ENCODE results near the gene TMEM143. TPM values are rescaled to one million over a fixed set of nuclear protein-coding genes. Genes with fewer than 3 reads are reported as not detected.

The TMEM143 gene
- total and polyA plus RNA-seq, 10 of the 15 experiments (the other 5 are each of a cell fraction or from before 2014, with no cell fraction given), result 1.5 to 19.5 (median 10.1) TPM

DNA sequence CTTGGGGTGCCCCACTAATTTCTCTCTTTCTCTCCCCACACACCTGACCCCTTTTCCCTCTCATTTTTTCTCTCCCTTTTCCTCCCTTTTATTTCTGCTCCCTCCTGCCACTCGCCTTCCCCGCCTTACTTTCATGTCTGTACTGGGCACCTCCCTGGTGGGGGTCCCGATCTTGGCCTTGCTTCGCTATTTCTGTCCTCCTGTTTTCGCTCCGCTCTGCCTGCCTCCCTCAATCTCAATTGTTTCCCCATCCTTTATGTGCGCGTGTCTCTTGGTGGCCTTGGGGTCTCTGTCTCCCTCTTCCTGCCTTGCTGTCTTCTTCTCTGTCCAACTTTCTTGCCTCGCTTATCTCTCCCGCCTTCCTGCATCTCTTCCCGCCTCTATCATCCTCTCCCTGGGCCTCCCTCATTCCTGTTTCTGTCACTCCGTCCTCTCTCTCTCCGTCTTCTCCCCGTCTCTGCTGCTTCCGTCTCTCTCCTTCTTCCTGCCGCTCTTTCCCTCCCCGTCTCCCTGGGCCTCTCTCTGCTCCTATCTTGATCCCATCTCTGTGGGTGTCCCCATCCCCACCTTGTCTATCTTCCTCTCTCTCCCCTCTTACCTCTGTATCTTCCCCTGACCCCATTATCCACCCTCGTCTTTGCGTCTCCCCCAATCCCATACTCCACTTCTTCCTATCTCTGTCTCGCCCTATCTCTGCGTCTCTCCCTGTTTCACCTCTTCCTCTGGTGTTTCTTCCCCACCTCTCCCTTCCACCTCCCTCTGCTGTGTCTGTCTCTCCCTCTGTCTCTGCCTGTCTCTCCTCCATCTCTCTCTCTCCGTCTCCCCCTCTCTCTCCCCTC, 33.7 kb upstream of the TMEM143 start:
- in situ Hi-C loops (cut with MboI) (no loop called here), intact Hi-C loops (cut with micrococcal nuclease; ENCODE audit: unreplicated experiment) (no loop called here)
- no peak for ATAC-seq
- ChIA-PET SMC1A (ENCODE audit: uncharacterized antibody, unreplicated experiment) (no interaction called here), CTCF (no interaction called here), RAD21 (ENCODE audit: unreplicated experiment) (no interaction called here), POLR2A (no interaction called here)
- Histone ChIP-seq H3K9ac (ENCODE audit: control insufficient read depth, insufficient read depth, low read length) (peak overlapping the region; percentile 64), H4K20me1 (ENCODE audit: control insufficient read depth, insufficient read depth) (no peaks in the 10 kb centered on the region), H3K36me3 (ENCODE audit: control insufficient read depth in 2 of 2, insufficient read depth in 2 of 2, low read length in 1 of 2) (no peaks in the 10 kb centered on the region), H3K4me1 (ENCODE audit: control insufficient read depth, insufficient read depth, low read length) (peaks cover 8% of the 10 kb centered on the region; the same call in 1 of the 2 replicates), H3K27ac (ENCODE audit: control insufficient read depth, insufficient read depth) (no peak overlapping the region; the same call in 1 of the 2 replicates), H3K79me2 (ENCODE audit: control insufficient read depth, insufficient read depth, low read length) (no peaks in the 10 kb centered on the region), H3K4me2 (ENCODE audit: control insufficient read depth, insufficient read depth) (peak overlapping the region; percentile 95), H3K27me3 (replicated peaks in 1 of 2; ENCODE audit: control insufficient read depth in 2 of 2, insufficient read depth in 2 of 2, low read length in 1 of 2) (peaks cover 13 to 16% of the 10 kb centered on the region in 2 experiments), H3K4me3 (peak overlapping the region; percentile 74), H3K9me3 (replicated peaks; ENCODE audit: control insufficient read depth, insufficient read depth, low read length) (no peaks in the 10 kb centered on the region), H2AFZ (ENCODE audit: control insufficient read depth, low read depth, low read length) (peak overlapping the region; percentile 33)
- no peak for DNase-seq (ENCODE audit: low read depth, low spot score)
- 74% methylated on average over 22 of the region's 22 CpGs for WGBS (ENCODE audit: insufficient coverage, insufficient replicate concordance, low lambda C conversion rate, missing lambda C conversion rate)
- FAIRE-seq, result no peak
- TF ChIP-seq, protein P1, sequence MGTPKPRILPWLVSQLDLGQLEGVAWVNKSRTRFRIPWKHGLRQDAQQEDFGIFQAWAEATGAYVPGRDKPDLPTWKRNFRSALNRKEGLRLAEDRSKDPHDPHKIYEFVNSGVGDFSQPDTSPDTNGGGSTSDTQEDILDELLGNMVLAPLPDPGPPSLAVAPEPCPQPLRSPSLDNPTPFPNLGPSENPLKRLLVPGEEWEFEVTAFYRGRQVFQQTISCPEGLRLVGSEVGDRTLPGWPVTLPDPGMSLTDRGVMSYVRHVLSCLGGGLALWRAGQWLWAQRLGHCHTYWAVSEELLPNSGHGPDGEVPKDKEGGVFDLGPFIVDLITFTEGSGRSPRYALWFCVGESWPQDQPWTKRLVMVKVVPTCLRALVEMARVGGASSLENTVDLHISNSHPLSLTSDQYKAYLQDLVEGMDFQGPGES (IDR thresholded peaks at IDR 0.05), result no peak
- TF ChIP-seq, protein P2, sequence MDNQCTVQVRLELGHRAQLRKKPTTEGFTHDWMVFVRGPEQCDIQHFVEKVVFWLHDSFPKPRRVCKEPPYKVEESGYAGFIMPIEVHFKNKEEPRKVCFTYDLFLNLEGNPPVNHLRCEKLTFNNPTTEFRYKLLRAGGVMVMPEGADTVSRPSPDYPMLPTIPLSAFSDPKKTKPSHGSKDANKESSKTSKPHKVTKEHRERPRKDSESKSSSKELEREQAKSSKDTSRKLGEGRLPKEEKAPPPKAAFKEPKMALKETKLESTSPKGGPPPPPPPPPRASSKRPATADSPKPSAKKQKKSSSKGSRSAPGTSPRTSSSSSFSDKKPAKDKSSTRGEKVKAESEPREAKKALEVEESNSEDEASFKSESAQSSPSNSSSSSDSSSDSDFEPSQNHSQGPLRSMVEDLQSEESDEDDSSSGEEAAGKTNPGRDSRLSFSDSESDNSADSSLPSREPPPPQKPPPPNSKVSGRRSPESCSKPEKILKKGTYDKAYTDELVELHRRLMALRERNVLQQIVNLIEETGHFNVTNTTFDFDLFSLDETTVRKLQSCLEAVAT (IDR thresholded peaks at IDR 0.05), result no peak
- TF ChIP-seq IKZF2 (IDR thresholded peaks at IDR 0.05) (peak in 1 of 2 experiments; percentile 22; a peak in 1 of 4 replicates), HDGF (IDR thresholded peaks at IDR 0.05) (peak; percentile 77; the same call in 1 of the 2 replicates), POLR2A (IDR thresholded peaks at IDR 0.05; ENCODE audit: low read depth, low read length) (no peak), ZNF24 (IDR thresholded peaks at IDR 0.05) (no peak), CHD4 (IDR thresholded peaks at IDR 0.05) (no peak), NBN (IDR thresholded peaks at IDR 0.05) (0 out of 2 replicates have a peak, but pooled peaks have one; percentile 37), ZNF207 (IDR thresholded peaks at IDR 0.05; ENCODE audit: borderline replicate concordance) (no peak), BMI1 (IDR thresholded peaks at IDR 0.05; ENCODE audit: borderline replicate concordance) (no peak)
- TF ChIP-seq, protein P3, sequence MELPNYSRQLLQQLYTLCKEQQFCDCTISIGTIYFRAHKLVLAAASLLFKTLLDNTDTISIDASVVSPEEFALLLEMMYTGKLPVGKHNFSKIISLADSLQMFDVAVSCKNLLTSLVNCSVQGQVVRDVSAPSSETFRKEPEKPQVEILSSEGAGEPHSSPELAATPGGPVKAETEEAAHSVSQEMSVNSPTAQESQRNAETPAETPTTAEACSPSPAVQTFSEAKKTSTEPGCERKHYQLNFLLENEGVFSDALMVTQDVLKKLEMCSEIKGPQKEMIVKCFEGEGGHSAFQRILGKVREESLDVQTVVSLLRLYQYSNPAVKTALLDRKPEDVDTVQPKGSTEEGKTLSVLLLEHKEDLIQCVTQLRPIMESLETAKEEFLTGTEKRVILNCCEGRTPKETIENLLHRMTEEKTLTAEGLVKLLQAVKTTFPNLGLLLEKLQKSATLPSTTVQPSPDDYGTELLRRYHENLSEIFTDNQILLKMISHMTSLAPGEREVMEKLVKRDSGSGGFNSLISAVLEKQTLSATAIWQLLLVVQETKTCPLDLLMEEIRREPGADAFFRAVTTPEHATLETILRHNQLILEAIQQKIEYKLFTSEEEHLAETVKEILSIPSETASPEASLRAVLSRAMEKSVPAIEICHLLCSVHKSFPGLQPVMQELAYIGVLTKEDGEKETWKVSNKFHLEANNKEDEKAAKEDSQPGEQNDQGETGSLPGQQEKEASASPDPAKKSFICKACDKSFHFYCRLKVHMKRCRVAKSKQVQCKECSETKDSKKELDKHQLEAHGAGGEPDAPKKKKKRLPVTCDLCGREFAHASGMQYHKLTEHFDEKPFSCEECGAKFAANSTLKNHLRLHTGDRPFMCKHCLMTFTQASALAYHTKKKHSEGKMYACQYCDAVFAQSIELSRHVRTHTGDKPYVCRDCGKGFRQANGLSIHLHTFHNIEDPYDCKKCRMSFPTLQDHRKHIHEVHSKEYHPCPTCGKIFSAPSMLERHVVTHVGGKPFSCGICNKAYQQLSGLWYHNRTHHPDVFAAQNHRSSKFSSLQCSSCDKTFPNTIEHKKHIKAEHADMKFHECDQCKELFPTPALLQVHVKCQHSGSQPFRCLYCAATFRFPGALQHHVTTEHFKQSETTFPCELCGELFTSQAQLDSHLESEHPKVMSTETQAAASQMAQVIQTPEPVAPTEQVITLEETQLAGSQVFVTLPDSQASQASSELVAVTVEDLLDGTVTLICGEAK (IDR thresholded peaks at IDR 0.05; ENCODE audit: borderline replicate concordance), result peak; percentile 31; the same call in 1 of the 2 replicates
- TF ChIP-seq, protein P4, sequence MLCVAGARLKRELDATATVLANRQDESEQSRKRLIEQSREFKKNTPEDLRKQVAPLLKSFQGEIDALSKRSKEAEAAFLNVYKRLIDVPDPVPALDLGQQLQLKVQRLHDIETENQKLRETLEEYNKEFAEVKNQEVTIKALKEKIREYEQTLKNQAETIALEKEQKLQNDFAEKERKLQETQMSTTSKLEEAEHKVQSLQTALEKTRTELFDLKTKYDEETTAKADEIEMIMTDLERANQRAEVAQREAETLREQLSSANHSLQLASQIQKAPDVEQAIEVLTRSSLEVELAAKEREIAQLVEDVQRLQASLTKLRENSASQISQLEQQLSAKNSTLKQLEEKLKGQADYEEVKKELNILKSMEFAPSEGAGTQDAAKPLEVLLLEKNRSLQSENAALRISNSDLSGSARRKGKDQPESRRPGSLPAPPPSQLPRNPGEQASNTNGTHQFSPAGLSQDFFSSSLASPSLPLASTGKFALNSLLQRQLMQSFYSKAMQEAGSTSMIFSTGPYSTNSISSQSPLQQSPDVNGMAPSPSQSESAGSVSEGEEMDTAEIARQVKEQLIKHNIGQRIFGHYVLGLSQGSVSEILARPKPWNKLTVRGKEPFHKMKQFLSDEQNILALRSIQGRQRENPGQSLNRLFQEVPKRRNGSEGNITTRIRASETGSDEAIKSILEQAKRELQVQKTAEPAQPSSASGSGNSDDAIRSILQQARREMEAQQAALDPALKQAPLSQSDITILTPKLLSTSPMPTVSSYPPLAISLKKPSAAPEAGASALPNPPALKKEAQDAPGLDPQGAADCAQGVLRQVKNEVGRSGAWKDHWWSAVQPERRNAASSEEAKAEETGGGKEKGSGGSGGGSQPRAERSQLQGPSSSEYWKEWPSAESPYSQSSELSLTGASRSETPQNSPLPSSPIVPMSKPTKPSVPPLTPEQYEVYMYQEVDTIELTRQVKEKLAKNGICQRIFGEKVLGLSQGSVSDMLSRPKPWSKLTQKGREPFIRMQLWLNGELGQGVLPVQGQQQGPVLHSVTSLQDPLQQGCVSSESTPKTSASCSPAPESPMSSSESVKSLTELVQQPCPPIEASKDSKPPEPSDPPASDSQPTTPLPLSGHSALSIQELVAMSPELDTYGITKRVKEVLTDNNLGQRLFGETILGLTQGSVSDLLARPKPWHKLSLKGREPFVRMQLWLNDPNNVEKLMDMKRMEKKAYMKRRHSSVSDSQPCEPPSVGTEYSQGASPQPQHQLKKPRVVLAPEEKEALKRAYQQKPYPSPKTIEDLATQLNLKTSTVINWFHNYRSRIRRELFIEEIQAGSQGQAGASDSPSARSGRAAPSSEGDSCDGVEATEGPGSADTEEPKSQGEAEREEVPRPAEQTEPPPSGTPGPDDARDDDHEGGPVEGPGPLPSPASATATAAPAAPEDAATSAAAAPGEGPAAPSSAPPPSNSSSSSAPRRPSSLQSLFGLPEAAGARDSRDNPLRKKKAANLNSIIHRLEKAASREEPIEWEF (IDR thresholded peaks at IDR 0.05; ENCODE audit: insufficient replicate concordance, low read depth, low read length), result no peak
- BruUV-seq (replicated peaks), result no TSS peak

Data from GM12878 (cell line).